HEK293T (cell line): ENCODE measurements around the gene CLMN.

Experiments used
- CTCF ChIA-PET: fragments of 350-600 bp; formaldehyde crosslinking; extraction: SDS; loops from one replicate; lab custom pipeline; 2021; ENCODE audit warnings: antibody characterized with exemption, inconsistent platforms; lab: Yijun Ruan, JAX
- POLR2A ChIA-PET: fragments of 350-600 bp; formaldehyde crosslinking; extraction: SDS; loops from one replicate; lab custom pipeline; 2020; ENCODE audit warnings: antibody characterized with exemption, inconsistent platforms; lab: Yijun Ruan, JAX
- DNase-seq: peaks from one replicate; pipeline ENCODE4 v3.0.0; 2012; ENCODE audit warnings: mixed read lengths; ENCODE audit errors: extremely low spot score
- ARNT ChIP-seq: fragments of 450-650 bp; IDR thresholded peaks from 2 replicates; pipeline ENCODE4 v1.6.1; 2017; ENCODE audit warnings: mild to moderate bottlenecking
- BHLHE40 ChIP-seq: fragments of 450-650 bp; IDR thresholded peaks from 2 replicates; pipeline ENCODE4 v1.6.1; 2016; ENCODE audit warnings: mild to moderate bottlenecking, moderate library complexity, borderline replicate concordance
- CTBP1 ChIP-seq: fragments of 450-650 bp; IDR thresholded peaks from 2 replicates; pipeline ENCODE4 v1.6.1; 2016; ENCODE audit warnings: borderline replicate concordance
- ELF4 ChIP-seq: fragments of 450-650 bp; IDR thresholded peaks from 2 replicates; pipeline ENCODE4 v1.6.1; 2017; ENCODE audit warnings: antibody characterized with exemption
- FOXA1 ChIP-seq: fragments of 450-650 bp; IDR thresholded peaks from 2 replicates; pipeline ENCODE4 v1.6.1; 2016; ENCODE audit warnings: mild to moderate bottlenecking
- FOXK2 ChIP-seq: fragments of 450-650 bp; IDR thresholded peaks from 2 replicates; pipeline ENCODE4 v1.6.1; 2016; ENCODE audit warnings: mild to moderate bottlenecking
- FOXM1 ChIP-seq: fragments of 450-650 bp; IDR thresholded peaks from 2 replicates; pipeline ENCODE4 v1.6.1; 2017; ENCODE audit warnings: mild to moderate bottlenecking, borderline replicate concordance
- HDGF ChIP-seq: fragments of 450-650 bp; IDR thresholded peaks from 2 replicates; pipeline ENCODE4 v1.6.1; 2017; ENCODE audit warnings: antibody characterized with exemption, borderline replicate concordance
- L3MBTL2 ChIP-seq: fragments of 450-650 bp; conservative IDR thresholded peaks from 2 replicates; pipeline ENCODE4 v1.6.1; 2016; ENCODE audit warnings: mild to moderate bottlenecking
- LEF1 ChIP-seq: fragments of 450-650 bp; IDR thresholded peaks from 2 replicates; pipeline ENCODE4 v1.6.1; 2017; ENCODE audit warnings: mild to moderate bottlenecking, borderline replicate concordance
- NFRKB ChIP-seq: fragments of 450-650 bp; IDR thresholded peaks from 2 replicates; pipeline ENCODE4 v1.6.1; 2016; ENCODE audit warnings: mild to moderate bottlenecking, moderate library complexity
- PKNOX1 ChIP-seq: fragments of 450-650 bp; IDR thresholded peaks from 2 replicates; pipeline ENCODE4 v1.6.1; 2016
- SP1 ChIP-seq: fragments of 450-650 bp; IDR thresholded peaks from 2 replicates; pipeline ENCODE4 v1.6.1; 2017
- SUZ12 ChIP-seq: fragments of 450-650 bp; IDR thresholded peaks from 2 replicates; pipeline ENCODE4 v1.6.1; 2016; ENCODE audit warnings: mild to moderate bottlenecking
- TARDBP ChIP-seq: fragments of 450-650 bp; IDR thresholded peaks from 2 replicates; pipeline ENCODE4 v1.6.1; 2016
- ZNF384 ChIP-seq: fragments of 450-650 bp; IDR thresholded peaks from 2 replicates; pipeline ENCODE4 v1.6.1; 2016

The CLMN gene

GRCh38 chr14:95269493-95269892 lies 50.2 kb downstream of the CLMN start:
- POLR2A ChIA-PET = no interaction called here
- CTCF ChIA-PET = interaction anchor here (0.7 kb wide), 1 partner anchor 218 kb away, joined by 5 read pairs; no protein-coding TSS in a partner anchor

GRCh38 chr14:95268350-95268749 lies 51.4 kb downstream of the CLMN start:
- TF ChIP-seq LEF1 (no peak), HDGF (no peak), TARDBP (no peak), PKNOX1 (no peak), CTBP1 (no peak), SP1 (no peak), BHLHE40 (no peak)

More at GRCh38 chr14:95269493-95269892, 50.2 kb downstream of the CLMN start:
- no peak for DNase-seq
- TF ChIP-seq SP1 (no peak), TARDBP (no peak), ARNT (no peak), L3MBTL2 (no peak), HDGF (no peak), ZNF384 (no peak), ELF4 (no peak), BHLHE40 (no peak), SUZ12 (no peak), FOXK2 (no peak), LEF1 (no peak), CTBP1 (no peak), PKNOX1 (no peak), FOXM1 (no peak), FOXA1 (no peak)

GRCh38 chr14:95267306-95267705 lies 52.4 kb downstream of the CLMN start:
- TF ChIP-seq NFRKB (no peak), SUZ12 (no peak), SP1 (no peak), PKNOX1 (no peak), ARNT (no peak), ZNF384 (no peak), LEF1 (no peak), CTBP1 (no peak), ELF4 (no peak), BHLHE40 (no peak), TARDBP (no peak), FOXA1 (no peak), FOXM1 (no peak), HDGF (no peak), L3MBTL2 (no peak), FOXK2 (no peak)
- ChIA-PET POLR2A (no interaction called here), CTCF (no interaction called here)
- DNase-seq = no peak

More at GRCh38 chr14:95268350-95268749, 51.4 kb downstream of the CLMN start:
- DNase-seq = no peak
- ChIA-PET CTCF (no interaction called here), POLR2A (no interaction called here)

- POLR2A ChIA-PET = no interaction called here
- no peak for TF ChIP-seq ZNF384
- no peak for TF ChIP-seq ARNT
- TF ChIP-seq SP1 = no peak
- TF ChIP-seq TARDBP = no peak
- no peak for TF ChIP-seq CTBP1
- no peak for TF ChIP-seq FOXM1
- no peak for TF ChIP-seq ELF4
- TF ChIP-seq FOXK2 = no peak
- TF ChIP-seq BHLHE40 = no peak
- TF ChIP-seq LEF1 = no peak
- no peak for TF ChIP-seq L3MBTL2
- no peak for TF ChIP-seq NFRKB
- DNase-seq = no peak
- CTCF ChIA-PET = interaction anchor here (1.0 kb wide), 1 partner anchor 9 kb away, joined by 3 read pairs; no protein-coding TSS in a partner anchor
Observed at GRCh38 chr14:95265106-95266094, 54.3 kb downstream of the CLMN start.

GRCh38 chr14:95264271-95264973 lies 55.3 kb downstream of the CLMN start:
- DNase-seq = no peak
- no peak for TF ChIP-seq HDGF
- no peak for TF ChIP-seq FOXM1
- no peak for TF ChIP-seq FOXK2
- no peak for TF ChIP-seq SUZ12
- CTCF ChIA-PET = interaction anchor here (0.6 kb wide), 1 partner anchor 358 kb away, joined by 3 read pairs; no protein-coding TSS in a partner anchor
- POLR2A ChIA-PET = interaction anchor here (1.0 kb wide), 1 partner anchor 15 kb away, joined by 3 read pairs; no protein-coding TSS in a partner anchor
